ENCODE results near the gene FXYD6. TPM values are rescaled to one million over a fixed set of nuclear protein-coding genes. Genes with fewer than 3 reads are reported as not detected.

The FXYD6 gene
- total and polyA plus RNA-seq, 9 of the 15 experiments (the other 6 are each of a cell fraction or from before 2014, with no cell fraction given), result 0.07 to 0.35 TPM; not detected in 7

DNA sequence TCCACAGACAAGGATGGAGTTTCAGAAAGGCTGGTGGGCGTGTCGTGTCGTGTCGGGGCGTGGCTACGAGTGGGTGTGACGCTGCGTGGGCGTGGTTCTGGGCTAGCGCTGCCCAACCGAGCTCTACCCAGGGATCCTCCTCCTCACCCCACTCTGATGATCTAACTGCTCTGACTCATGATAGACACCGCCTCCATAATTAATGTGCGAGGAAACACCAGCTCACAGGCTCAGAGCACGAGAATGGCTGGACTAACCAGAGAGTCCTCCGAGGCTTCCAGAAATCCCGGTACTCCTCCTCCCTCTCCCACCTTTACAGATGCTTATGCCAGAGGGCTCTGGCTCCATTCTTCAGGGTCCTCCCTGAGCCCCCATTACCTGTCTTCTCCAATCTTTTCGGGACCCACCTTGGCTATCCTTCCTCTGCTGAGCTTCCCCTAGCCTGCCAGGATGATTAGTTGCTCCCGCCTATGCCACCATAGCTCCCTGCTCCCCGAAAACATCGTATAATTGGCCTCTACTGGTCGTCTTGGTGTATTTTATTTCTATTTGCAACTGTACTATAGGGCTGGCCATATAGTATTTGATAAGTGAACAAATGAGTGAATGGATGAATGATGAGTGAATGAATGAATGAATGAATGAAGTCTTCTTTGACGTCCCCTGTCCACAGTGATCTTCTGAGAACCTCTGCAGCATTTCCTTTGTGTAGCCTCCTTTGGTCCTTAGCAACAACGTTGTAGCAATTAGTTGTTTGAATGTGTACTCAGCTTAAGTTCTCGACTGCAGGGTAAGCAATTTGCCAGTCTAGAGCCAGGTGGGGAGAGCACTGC, 31.0 kb upstream of the FXYD6 start (continued):
- no peak for TF ChIP-seq ZNF778 (CRISPR knock-in tag; IDR thresholded peaks at IDR 0.05)
- TF ChIP-seq MYNN (IDR thresholded peaks at IDR 0.05), result no peak
- TF ChIP-seq MYNN (CRISPR knock-in tag; IDR thresholded peaks at IDR 0.05), result no peak
- TF ChIP-seq, protein P1, sequence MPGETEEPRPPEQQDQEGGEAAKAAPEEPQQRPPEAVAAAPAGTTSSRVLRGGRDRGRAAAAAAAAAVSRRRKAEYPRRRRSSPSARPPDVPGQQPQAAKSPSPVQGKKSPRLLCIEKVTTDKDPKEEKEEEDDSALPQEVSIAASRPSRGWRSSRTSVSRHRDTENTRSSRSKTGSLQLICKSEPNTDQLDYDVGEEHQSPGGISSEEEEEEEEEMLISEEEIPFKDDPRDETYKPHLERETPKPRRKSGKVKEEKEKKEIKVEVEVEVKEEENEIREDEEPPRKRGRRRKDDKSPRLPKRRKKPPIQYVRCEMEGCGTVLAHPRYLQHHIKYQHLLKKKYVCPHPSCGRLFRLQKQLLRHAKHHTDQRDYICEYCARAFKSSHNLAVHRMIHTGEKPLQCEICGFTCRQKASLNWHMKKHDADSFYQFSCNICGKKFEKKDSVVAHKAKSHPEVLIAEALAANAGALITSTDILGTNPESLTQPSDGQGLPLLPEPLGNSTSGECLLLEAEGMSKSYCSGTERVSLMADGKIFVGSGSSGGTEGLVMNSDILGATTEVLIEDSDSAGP (CRISPR knock-in tag; IDR thresholded peaks at IDR 0.05), result 0 out of 2 replicates have a peak, but pooled peaks have one; percentile 10
- no peak for TF ChIP-seq ZBTB12 (CRISPR knock-in tag; IDR thresholded peaks at IDR 0.05)
- no peak for TF ChIP-seq TCF3 (CRISPR knock-in tag; IDR thresholded peaks at IDR 0.05)
- TF ChIP-seq PTRF (tag; IDR thresholded peaks at IDR 0.05), result no peak
- no peak for TF ChIP-seq ZNF12 (CRISPR knock-in tag; IDR thresholded peaks at IDR 0.05)
- no peak for TF ChIP-seq POLR3G (IDR thresholded peaks at IDR 0.05; ENCODE audit: extremely low read depth, insufficient read length, insufficient replicate concordance)
- TF ChIP-seq TCFL5 (CRISPR knock-in tag; conservative IDR thresholded peaks at IDR 0.05), result no peak
- TF ChIP-seq, protein P2, sequence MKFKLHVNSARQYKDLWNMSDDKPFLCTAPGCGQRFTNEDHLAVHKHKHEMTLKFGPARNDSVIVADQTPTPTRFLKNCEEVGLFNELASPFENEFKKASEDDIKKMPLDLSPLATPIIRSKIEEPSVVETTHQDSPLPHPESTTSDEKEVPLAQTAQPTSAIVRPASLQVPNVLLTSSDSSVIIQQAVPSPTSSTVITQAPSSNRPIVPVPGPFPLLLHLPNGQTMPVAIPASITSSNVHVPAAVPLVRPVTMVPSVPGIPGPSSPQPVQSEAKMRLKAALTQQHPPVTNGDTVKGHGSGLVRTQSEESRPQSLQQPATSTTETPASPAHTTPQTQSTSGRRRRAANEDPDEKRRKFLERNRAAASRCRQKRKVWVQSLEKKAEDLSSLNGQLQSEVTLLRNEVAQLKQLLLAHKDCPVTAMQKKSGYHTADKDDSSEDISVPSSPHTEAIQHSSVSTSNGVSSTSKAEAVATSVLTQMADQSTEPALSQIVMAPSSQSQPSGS (CRISPR knock-in tag; IDR thresholded peaks at IDR 0.05), result no peak
- TF ChIP-seq, protein P3, sequence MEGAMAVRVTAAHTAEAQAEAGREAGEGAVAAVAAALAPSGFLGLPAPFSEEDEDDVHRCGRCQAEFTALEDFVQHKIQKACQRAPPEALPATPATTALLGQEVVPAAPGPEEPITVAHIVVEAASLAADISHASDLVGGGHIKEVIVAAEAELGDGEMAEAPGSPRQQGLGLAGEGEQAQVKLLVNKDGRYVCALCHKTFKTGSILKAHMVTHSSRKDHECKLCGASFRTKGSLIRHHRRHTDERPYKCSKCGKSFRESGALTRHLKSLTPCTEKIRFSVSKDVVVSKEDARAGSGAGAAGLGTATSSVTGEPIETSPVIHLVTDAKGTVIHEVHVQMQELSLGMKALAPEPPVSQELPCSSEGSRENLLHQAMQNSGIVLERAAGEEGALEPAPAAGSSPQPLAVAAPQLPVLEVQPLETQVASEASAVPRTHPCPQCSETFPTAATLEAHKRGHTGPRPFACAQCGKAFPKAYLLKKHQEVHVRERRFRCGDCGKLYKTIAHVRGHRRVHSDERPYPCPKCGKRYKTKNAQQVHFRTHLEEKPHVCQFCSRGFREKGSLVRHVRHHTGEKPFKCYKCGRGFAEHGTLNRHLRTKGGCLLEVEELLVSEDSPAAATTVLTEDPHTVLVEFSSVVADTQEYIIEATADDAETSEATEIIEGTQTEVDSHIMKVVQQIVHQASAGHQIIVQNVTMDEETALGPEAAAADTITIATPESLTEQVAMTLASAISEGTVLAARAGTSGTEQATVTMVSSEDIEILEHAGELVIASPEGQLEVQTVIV (CRISPR knock-in tag; IDR thresholded peaks at IDR 0.05; ENCODE audit: borderline replicate concordance), result no peak
- peak; percentile 73 for TF ChIP-seq EP400 (IDR thresholded peaks at IDR 0.05)
- TF ChIP-seq PTTG1 (tag; IDR thresholded peaks at IDR 0.05; ENCODE audit: low read depth), result no peak
- no peak for TF ChIP-seq ZNF274 (IDR thresholded peaks at IDR 0.05; ENCODE audit: borderline replicate concordance, low read depth, low read length)
- TF ChIP-seq HEY1 (CRISPR knock-in tag; IDR thresholded peaks at IDR 0.05; ENCODE audit: borderline replicate concordance), result no peak
- no peak for TF ChIP-seq ZNF140 (CRISPR knock-in tag; IDR thresholded peaks at IDR 0.05)
- no peak for TF ChIP-seq RUNX1 (IDR thresholded peaks at IDR 0.05; ENCODE audit: low read depth)
- TF ChIP-seq CTCF (IDR thresholded peaks at IDR 0.05 in 2 of 3, conservative IDR thresholded peaks at IDR 0.05 in 1 of 3; ENCODE audit: insufficient read depth in 2 of 3, low read depth in 1 of 3, low read length in 3 of 3), result 0 out of 6 replicates have a peak, but pooled peaks of 1 of the 3 experiments have one; percentile 1
- no peak for TF ChIP-seq ZNF224 (CRISPR knock-in tag; IDR thresholded peaks at IDR 0.05)

Data from K562 (cell line).